ENCODE data around the gene ELAVL1.

- TF ChIP-seq FOXM1 (IDR thresholded peaks at IDR 0.05; ENCODE audit: borderline replicate concordance) (no peak), ELF4 (IDR thresholded peaks at IDR 0.05) (no peak)
These were observed 77.1 kb downstream of the ELAVL1 start for GRCh38 chr19:7928334-7928706.

Measured in HEK293T (cell line).